ENCODE data around the gene ZNF467.

Gene ZNF467

GRCh38 chr7:149723795-149724495 lies 49.4 kb downstream of the ZNF467 start:
- no peak for DNase-seq

- DNase-seq, result no peak
These were observed 50.2 kb downstream of the ZNF467 start for GRCh38 chr7:149723082-149723767.

GRCh38 chr7:149722356-149722957 lies 50.9 kb downstream of the ZNF467 start:
- DNase-seq, result no peak

GRCh38 chr7:149721084-149721601 lies 52.2 kb downstream of the ZNF467 start:
- DNase-seq, result no peak

GRCh38 chr7:149720372-149721083 lies 52.9 kb downstream of the ZNF467 start:
- no peak for DNase-seq

- DNase-seq, result no peak
These were observed 53.5 kb downstream of the ZNF467 start for GRCh38 chr7:149719912-149720335.

GRCh38 chr7:149719050-149719899 lies 54.1 kb downstream of the ZNF467 start:
- no peak for DNase-seq

GRCh38 chr7:149718730-149719049 lies 54.7 kb downstream of the ZNF467 start:
- no peak for DNase-seq

- DNase-seq, result no peak
These were observed 55.9 kb downstream of the ZNF467 start for GRCh38 chr7:149717481-149717880.

GRCh38 chr7:149716932-149717307 lies 56.5 kb downstream of the ZNF467 start:
- no peak for DNase-seq

- no peak for DNase-seq
These were observed 57.1 kb downstream of the ZNF467 start for GRCh38 chr7:149716007-149716931.

GRCh38 chr7:149715476-149715875 lies 57.9 kb downstream of the ZNF467 start:
- no peak for DNase-seq

- peak; percentile 55 for DNase-seq
These were observed 58.4 kb downstream of the ZNF467 start for GRCh38 chr7:149714910-149715471.
